NB4 (cell line): Measurements from ENCODE around the gene KIRREL3.

Experiments
- DNase-seq: peaks from one replicate; pipeline ENCODE4 v3.0.0; 2010; ENCODE audit warnings: low read depth
- H3K4me3 ChIP-seq: one replicate; pipeline ENCODE4 v1.5.1; 2011; ENCODE audit warnings: mild to moderate bottlenecking, low read depth, low read length, moderate library complexity
- CTCF ChIP-seq: IDR thresholded peaks from one replicate; pipeline ENCODE4 v1.5.1; 2012; ENCODE audit warnings: low read depth, low read length
- MAX ChIP-seq: IDR thresholded peaks from 2 replicates; pipeline ENCODE4 v1.6.1; 2011; ENCODE audit warnings: low read depth, low read length
- MYC ChIP-seq: IDR thresholded peaks from 2 replicates; pipeline ENCODE4 v1.6.1; 2011; ENCODE audit warnings: low read depth, low read length
- POLR2A ChIP-seq: IDR thresholded peaks from 2 replicates; pipeline ENCODE4 v1.6.1; 2011; ENCODE audit warnings: mild to moderate bottlenecking; ENCODE audit not compliant: insufficient read length; ENCODE audit errors: extremely low read depth

KIRREL3 gene

GRCh38 chr11:126700768-126701519 is 299.6 kb downstream of the KIRREL3 start:
- no peak overlapping the region for H3K4me3 ChIP-seq
- DNase-seq, result no peak
- no peak for TF ChIP-seq CTCF
- no peak for TF ChIP-seq MAX
- no peak for TF ChIP-seq POLR2A
- no peak for TF ChIP-seq MYC

- no peak for TF ChIP-seq MAX
- no peak for TF ChIP-seq CTCF
- TF ChIP-seq POLR2A, result no peak
- TF ChIP-seq MYC, result no peak
- H3K4me3 ChIP-seq, result no peak overlapping the region
- DNase-seq, result no peak
Measured at GRCh38 chr11:126698576-126698975, 302.0 kb downstream of the KIRREL3 start.

GRCh38 chr11:126697936-126698335 is 302.6 kb downstream of the KIRREL3 start:
- TF ChIP-seq CTCF, result no peak
- TF ChIP-seq MAX, result no peak
- no peak for TF ChIP-seq MYC
- TF ChIP-seq POLR2A, result no peak
- no peak overlapping the region for H3K4me3 ChIP-seq
- no peak for DNase-seq

- TF ChIP-seq POLR2A (no peak), MYC (no peak), CTCF (no peak), MAX (no peak)
- H3K4me3 ChIP-seq, result no peak overlapping the region
- DNase-seq, result no peak
Measured at GRCh38 chr11:126696982-126697381, 303.6 kb downstream of the KIRREL3 start.

- no peak overlapping the region for H3K4me3 ChIP-seq
- TF ChIP-seq POLR2A, result no peak
- no peak for TF ChIP-seq MAX
- TF ChIP-seq MYC, result no peak
- TF ChIP-seq CTCF, result no peak
- DNase-seq, result no peak
Measured at GRCh38 chr11:126695293-126695692, 305.3 kb downstream of the KIRREL3 start.
